ENCODE data around the gene INTS1. TPM values are rescaled to one million over a fixed set of nuclear protein-coding genes. Genes with fewer than 3 reads are reported as not detected.

The INTS1 gene
- total RNA-seq, 1 donor from 2014 or later: 134 TPM

DNA sequence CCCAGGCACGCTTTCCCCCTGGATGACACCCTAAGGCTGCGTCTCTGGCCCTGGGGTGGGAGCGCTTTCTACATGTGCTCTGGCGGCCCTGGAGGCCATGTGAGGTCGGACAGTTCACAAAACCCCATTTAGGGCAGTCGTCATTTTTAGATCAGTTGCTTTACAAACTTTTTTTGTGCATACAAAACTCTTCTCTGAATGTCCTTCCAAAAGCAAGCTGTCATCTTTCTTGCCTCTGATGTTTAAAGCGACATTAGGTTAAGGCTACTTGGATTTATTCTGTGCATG lies 32.2 kb upstream of the INTS1 start:
- Mint-ChIP-seq H3K4me3 (peak overlapping the region; percentile 76), H3K27ac (peak overlapping the region; percentile 93)

DNA sequence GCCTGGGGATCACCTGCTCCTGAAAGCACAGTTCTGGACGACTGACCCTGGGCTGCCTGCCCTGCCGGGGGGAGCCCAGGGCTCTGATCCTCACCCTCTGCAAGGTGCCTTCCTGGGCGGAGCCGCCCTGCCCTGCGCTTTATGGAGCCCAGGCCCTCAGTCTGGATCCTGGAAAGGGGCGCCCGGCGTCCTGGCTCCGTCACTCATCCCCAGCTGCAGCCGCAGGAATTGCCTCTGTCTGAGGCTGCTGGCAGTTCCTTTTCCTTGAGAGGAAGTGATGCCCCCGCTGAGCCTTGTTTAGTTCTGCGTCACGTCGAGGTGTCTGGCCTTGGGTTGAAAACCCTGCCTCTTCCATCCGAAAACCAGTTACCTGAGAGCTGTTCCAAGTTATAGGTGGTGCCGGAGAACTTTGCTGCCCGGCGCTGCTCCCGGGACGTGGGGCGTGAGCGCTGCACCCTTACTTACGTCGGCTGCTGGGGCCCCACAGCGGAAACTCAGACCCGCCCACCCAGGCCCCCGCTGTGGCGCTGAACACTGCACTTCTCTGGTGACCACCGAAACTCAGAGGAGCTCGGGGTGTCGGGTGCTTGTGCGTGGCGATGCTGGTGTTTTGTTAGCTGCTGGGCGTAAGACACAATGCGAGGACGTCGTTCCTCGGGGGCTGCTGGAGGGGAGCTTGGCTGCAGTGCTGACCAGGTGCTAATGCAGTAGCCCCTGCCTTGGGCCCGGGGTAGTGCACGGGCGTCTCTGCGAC lies 31.7 kb upstream of the INTS1 start:
- no peaks in the 10 kb centered on the region for H3K36me3 Mint-ChIP-seq
- H3K27ac Mint-ChIP-seq: peak overlapping the region; percentile 93
- TF ChIP-seq, protein P1, sequence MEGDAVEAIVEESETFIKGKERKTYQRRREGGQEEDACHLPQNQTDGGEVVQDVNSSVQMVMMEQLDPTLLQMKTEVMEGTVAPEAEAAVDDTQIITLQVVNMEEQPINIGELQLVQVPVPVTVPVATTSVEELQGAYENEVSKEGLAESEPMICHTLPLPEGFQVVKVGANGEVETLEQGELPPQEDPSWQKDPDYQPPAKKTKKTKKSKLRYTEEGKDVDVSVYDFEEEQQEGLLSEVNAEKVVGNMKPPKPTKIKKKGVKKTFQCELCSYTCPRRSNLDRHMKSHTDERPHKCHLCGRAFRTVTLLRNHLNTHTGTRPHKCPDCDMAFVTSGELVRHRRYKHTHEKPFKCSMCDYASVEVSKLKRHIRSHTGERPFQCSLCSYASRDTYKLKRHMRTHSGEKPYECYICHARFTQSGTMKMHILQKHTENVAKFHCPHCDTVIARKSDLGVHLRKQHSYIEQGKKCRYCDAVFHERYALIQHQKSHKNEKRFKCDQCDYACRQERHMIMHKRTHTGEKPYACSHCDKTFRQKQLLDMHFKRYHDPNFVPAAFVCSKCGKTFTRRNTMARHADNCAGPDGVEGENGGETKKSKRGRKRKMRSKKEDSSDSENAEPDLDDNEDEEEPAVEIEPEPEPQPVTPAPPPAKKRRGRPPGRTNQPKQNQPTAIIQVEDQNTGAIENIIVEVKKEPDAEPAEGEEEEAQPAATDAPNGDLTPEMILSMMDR (conservative IDR thresholded peaks at IDR 0.05): no peak
- DNase-seq (ENCODE audit: extremely low spot score, unreplicated experiment): no peak
- H3K4me3 Mint-ChIP-seq: peak overlapping the region; percentile 76
- peaks cover 24% of the 10 kb centered on the region for H3K27me3 Mint-ChIP-seq
- H3K4me1 Mint-ChIP-seq (ENCODE audit: unreplicated experiment): peaks cover 22% of the 10 kb centered on the region
- no peaks in the 10 kb centered on the region for H3K9me3 Mint-ChIP-seq

More for the DNA sequence above, 32.2 kb upstream of the INTS1 start:
- peaks cover 24% of the 10 kb centered on the region for H3K27me3 Mint-ChIP-seq
- H3K36me3 Mint-ChIP-seq: no peaks in the 10 kb centered on the region
- H3K4me1 Mint-ChIP-seq (ENCODE audit: unreplicated experiment): peaks cover 22% of the 10 kb centered on the region
- H3K9me3 Mint-ChIP-seq: no peaks in the 10 kb centered on the region
- no peak for DNase-seq (ENCODE audit: extremely low spot score, unreplicated experiment)
- TF ChIP-seq, protein P1 (conservative IDR thresholded peaks at IDR 0.05): no peak

DNA sequence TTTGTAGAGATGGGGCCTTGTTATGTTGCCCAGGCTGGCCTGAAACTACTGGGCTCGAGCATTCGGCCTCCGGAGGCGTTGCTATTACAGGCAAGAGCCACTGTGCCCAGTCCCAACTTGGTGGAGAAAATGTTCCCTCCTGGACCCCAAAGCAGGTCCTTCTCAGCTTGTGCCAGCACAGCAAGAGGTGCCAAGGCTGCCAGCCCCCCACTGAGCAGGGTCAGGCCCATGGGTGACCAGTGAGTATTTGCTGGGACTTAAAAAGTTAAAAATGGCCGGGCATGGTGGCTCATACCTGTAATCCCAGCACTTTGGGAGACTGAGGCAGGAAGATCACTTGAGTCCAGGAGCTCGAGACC lies 30.9 kb upstream of the INTS1 start:
- H3K27me3 Mint-ChIP-seq: peaks cover 26% of the 10 kb centered on the region
- TF ChIP-seq, protein P1 (conservative IDR thresholded peaks at IDR 0.05): no peak
- peaks cover 22% of the 10 kb centered on the region for H3K4me1 Mint-ChIP-seq (ENCODE audit: unreplicated experiment)
- H3K36me3 Mint-ChIP-seq: no peaks in the 10 kb centered on the region
- H3K4me3 Mint-ChIP-seq: no peak overlapping the region
- DNase-seq (ENCODE audit: extremely low spot score, unreplicated experiment): no peak
- H3K27ac Mint-ChIP-seq: no peak overlapping the region
- no peaks in the 10 kb centered on the region for H3K9me3 Mint-ChIP-seq

DNA sequence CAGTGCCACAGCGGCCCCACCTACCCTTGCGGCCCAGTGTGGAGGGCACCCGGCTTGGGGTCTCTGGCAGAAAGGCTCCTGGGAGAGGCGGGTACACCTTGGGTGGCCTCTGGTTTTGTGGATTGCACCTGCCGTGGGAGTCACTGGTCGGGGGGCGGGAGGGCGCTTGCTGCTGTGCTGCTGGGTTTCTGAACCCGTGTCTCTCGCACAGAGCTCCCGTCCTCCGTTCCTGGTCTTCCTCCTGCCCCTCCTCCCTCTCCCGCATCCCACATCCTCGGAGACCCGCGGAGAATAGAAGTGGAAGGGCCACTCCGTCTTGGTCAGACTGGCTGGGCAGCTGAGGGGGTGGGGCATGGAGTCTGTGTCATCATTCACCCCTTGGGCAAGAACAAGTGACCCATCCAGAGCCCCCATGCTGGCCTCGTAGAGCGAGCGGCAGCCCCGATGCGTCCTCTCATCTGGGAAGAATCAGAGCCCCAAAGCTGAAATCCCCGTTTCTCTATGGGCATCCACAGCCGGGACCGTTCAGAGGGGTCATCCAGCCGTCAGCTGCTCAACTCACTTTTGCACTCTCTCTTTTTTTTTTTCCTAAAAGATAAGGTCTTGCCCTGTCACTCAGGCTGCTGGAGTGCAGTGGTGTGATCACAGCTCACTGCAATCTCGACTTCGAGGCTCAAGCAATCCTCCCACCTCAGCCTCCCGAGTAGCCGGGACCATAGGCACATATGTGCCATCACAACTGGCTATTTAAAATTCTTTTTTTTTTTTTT lies 30.3 kb upstream of the INTS1 start:
- Mint-ChIP-seq H3K9me3 (no peaks in the 10 kb centered on the region), H3K4me1 (ENCODE audit: unreplicated experiment) (peaks cover 22% of the 10 kb centered on the region), H3K4me3 (peak overlapping the region; percentile 39), H3K27me3 (peaks cover 27% of the 10 kb centered on the region), H3K27ac (peak overlapping the region; percentile 97), H3K36me3 (no peaks in the 10 kb centered on the region)
- TF ChIP-seq, protein P1 (conservative IDR thresholded peaks at IDR 0.05): no peak
- no peak for DNase-seq (ENCODE audit: extremely low spot score, unreplicated experiment)

DNA sequence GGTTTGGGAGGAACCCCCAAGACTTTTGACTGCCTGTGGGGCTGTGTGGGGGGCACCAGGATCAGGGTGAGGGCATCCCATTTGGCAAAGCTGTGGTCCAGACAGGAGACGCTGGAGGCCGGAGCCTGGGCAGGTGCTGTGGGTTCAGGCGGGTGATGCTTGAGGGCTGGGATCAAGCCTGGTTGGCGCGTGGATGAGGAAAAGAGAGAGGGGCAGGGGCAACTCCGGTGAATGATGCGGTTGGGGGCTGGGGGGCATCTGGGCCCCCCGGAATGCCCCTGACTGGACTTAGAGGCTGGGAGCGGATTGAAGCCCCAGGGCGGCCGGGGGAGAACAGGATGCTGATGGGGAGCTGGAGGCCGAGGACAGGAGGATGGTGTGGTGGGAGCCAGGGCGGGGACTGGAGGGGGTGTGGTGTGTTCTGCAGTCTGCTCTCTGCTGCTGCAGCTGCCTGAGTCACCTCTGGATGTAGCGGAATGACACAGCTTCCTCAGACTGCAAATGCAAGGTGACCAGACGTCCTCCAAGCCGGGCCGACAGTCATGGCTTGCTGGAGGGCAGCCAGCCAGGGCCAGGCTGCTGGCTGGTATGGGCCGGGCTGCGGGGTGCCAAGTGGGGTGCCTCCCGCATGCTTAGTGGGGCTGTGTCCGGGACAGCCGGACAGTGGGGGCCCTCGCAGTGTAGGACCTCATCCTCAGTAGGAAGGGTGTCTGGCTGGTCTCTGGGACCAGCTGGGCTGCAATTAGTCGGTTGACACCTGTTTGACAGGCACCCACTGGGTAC lies 29.5 kb upstream of the INTS1 start:
- TF ChIP-seq, protein P1 (conservative IDR thresholded peaks at IDR 0.05): no peak
- H3K36me3 Mint-ChIP-seq: no peaks in the 10 kb centered on the region
- H3K4me1 Mint-ChIP-seq (ENCODE audit: unreplicated experiment): peaks cover 22% of the 10 kb centered on the region
- H3K27ac Mint-ChIP-seq: peak overlapping the region; percentile 97
- no peak for DNase-seq (ENCODE audit: extremely low spot score, unreplicated experiment)
- no peaks in the 10 kb centered on the region for H3K9me3 Mint-ChIP-seq
- H3K27me3 Mint-ChIP-seq: peaks cover 27% of the 10 kb centered on the region
- peak overlapping the region; percentile 51 for H3K4me3 Mint-ChIP-seq
